DMS53 treated with DMSO at 0.1 percent for 48 hours (cell line): ENCODE data around the gene SSTR1.

Experiments
- DNase-seq: peaks from one replicate; lab custom pipeline; 2025; ENCODE audit not compliant: unreplicated experiment; lab: John Stamatoyannopoulos, UW

SSTR1 gene

DNA sequence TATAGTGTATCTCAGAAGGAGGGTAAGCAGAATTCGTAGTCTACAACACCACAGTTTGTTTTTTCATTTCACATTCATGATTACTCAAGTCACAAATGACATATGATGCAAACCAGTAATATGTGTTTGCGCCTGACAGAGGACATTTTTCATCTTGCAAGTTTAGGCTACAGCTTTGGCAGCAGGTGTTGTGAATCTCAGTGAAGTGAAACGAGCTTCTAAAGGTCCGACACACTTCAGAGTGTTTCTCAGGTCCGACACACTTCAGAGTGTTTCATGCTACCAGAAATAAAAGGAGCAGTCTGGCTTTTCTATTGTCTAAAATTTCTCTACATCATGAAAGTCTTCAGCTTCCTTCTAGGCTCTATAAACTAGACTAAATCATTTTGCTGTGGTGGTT lies 25.5 kb downstream of the SSTR1 start:
- DNase-seq, result no peak

- no peak for DNase-seq
These were observed 30.6 kb downstream of the SSTR1 start for GRCh38 chr14:38238332-38238731.

- no peak for DNase-seq
These were observed 31.2 kb downstream of the SSTR1 start for GRCh38 chr14:38238878-38239277.

DNA sequence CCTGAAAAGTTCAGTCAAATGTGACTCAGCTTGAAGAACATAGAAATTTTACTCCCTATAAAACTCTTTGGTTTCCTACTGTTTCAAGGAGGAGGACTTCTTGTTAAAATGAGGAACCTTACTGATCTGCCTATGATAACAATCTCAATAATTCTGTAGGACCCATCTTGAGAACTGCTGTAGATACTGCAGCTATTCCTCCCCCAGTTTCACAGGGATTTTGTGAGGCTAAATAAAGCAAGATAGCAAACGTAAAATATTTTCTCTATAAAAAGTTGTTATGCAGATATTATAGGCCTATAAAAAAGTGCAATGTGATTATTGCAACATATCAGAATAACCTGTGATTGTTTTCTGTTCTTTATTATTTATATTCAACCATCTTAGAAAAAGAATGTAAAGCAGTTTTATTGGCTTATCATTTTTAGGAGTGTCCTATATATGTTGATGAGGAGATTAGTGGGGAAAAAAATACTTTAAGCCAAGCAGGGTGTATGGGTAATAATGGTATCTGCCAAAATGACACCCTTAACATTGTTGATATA lies 36.1 kb downstream of the SSTR1 start:
- no peak for DNase-seq

GRCh38 chr14:38248321-38249028 lies 40.8 kb downstream of the SSTR1 start:
- no peak for DNase-seq

DNA sequence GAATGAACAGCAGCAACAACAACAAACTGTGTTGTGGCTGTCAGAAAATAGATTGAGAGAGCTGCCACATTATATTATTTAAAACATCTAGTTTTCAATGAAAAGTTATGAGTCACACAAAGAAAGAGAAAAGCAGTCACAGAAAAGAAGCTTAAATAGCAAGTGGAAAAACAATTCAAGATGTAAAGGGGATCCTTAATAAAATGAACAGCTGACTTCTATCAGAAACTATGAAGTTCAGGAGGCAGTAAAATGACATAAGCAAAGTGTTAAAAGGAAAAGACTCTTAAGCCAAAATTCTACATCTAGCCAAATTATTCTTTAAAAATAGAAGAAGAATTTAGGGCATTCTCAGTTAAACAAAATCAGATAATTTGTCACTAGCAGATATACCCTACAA lies 42.6 kb downstream of the SSTR1 start:
- no peak for DNase-seq

- DNase-seq, result no peak
These were observed 44.5 kb downstream of the SSTR1 start for GRCh38 chr14:38252066-38252710.

DNA sequence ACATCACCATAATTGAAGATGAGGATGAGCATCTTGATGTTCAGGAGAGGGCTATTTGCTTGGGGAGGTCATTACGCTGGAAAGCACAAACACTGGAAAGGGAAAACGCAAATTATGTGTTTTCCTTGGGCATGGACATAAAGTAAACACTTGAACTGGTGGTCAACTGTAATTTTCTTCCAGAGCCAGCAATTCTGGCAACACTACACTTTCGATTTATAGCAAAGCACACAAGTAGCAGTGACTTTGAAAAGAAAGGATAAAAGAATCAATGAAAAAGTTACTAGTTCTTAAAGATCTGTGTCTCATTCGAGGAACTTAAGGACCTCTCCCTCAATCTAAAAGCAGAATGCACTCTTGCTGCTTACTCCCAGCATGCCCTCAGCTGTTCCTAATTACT lies 46.0 kb downstream of the SSTR1 start:
- no peak for DNase-seq

DNA sequence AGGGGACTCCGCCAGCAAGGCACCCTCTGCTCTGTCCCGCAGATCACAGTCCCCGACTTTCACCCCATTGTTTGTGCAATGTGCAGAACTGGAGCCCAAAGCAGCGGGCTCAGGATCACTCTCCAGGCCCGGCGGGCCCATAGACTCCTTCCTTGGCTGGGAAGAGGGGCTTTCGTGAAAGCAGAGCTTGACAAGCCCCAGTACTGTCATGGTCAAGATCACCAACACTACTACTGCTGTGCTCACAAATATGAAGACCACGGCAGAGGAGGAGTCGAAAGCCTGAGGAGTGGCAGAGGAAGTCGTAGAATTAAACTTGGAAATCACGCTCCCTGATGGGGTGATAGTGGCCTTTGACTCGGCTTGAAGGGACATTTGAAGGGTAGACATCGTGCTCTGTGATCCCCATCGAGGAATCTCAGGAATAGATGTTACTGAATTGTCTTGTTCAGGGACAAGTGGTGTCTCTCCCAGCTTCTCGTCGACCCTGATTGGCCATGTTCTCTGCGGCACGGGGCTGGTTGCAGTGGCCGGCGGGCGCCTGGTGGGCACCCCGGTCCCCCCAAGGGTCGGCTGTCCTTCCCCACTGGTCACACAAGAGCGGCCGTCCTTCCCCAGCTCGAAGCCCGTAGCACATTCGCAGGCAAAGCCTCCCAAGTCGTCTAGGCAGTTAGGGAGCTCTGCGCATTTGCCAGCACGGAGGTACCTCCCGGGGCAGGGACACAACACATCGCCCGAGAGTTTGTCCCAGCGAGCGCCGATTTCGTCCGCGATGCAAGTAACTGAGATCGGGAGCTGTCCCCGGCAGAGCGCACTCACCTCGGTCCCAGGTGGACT lies 47.1 kb downstream of the SSTR1 start:
- DNase-seq, result no peak

- DNase-seq, result no peak
These were observed 47.6 kb downstream of the SSTR1 start for GRCh38 chr14:38255408-38255672.

GRCh38 chr14:38255673-38256532 lies 48.2 kb downstream of the SSTR1 start, which contains the start of gene CLEC14A:
Gene CLEC14A (minus strand): TSS chr14:38256093. CDS start chr14:38256022, 71 bp downstream.
- DNase-seq, result no peak

DNA sequence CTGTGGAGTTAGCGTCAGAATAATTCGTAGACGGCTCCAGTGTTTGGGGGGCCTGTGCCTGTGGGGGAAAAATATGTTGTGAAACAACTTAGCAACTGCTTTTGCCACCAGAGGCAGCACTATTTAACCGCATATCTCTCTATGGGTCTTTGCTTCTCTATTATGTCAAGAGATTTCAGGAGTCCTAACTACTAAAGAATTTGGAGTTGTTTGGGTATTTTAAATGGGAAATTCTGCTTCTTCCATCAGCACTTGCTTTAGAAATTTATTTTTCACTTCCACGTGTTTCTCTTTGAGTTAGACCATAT lies 48.8 kb downstream of the SSTR1 start:
- no peak for DNase-seq

- DNase-seq, result no peak
These were observed 49.8 kb downstream of the SSTR1 start for GRCh38 chr14:38257507-38257906.

DNA sequence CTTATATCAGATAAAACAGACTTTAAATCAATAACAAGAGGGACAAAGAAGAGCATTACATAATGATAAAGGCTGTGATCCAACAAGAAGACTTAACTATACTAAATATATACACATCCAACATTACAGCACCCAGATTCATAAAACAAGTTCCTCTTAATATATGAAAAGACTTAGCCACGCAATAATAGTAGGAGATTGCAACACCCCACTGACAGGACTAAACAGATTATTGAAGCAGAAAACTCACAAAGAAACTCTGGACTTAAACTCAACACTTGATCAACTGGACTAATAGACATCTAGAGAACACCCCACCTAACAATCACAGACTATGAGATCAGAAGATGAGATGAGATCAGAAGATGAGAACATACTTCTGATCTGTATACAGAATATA lies 53.9 kb downstream of the SSTR1 start:
- no peak for DNase-seq
